ENCODE measurements around the gene VSX1. TPM values are rescaled to one million over a fixed set of nuclear protein-coding genes. Genes with fewer than 3 reads are reported as not detected.

The VSX1 gene
- polyA plus RNA-seq, 1 donor (not counting 4 experiments of a cell fraction or from before 2014, with no cell fraction given): not detected

GRCh38 chr20:25129428-25129827 lies 47.5 kb upstream of the VSX1 start:
- Histone ChIP-seq H3K9me3 (ENCODE audit: control insufficient read depth, low read depth, low read length) (no peaks in the 10 kb centered on the region), H2AFZ (ENCODE audit: control insufficient read depth, low read length) (no peak overlapping the region), H3K9me1 (ENCODE audit: control insufficient read depth, extremely low read depth, insufficient read depth, low read length) (no peaks in the 10 kb centered on the region), H3K9ac (ENCODE audit: control insufficient read depth, extremely low read depth, insufficient read depth, low read length) (no peak overlapping the region), H4K20me1 (ENCODE audit: control insufficient read depth, extremely low read depth, insufficient read depth, low read length) (no peaks in the 10 kb centered on the region), H3K4me1 (ENCODE audit: control insufficient read depth, extremely low read depth, insufficient read depth, low read length) (no peaks in the 10 kb centered on the region), H3K4me3 (ENCODE audit: control insufficient read depth in 2 of 3, extremely low read depth in 1 of 3, insufficient read depth in 2 of 3, low read depth in 1 of 3, low read length in 3 of 3) (no peak overlapping the region), H3K4me2 (ENCODE audit: control insufficient read depth, extremely low read depth, insufficient read depth, low read depth, low read length) (no peak overlapping the region), H3K27ac (ENCODE audit: control insufficient read depth, insufficient read depth, low read length) (no peak overlapping the region), H3K27me3 (ENCODE audit: control insufficient read depth, extremely low read depth, insufficient read depth, low read length) (peaks cover 4% of the 10 kb centered on the region), H3K36me3 (ENCODE audit: control insufficient read depth in 2 of 2, extremely low read depth in 1 of 2, insufficient read depth in 2 of 2, low read length in 2 of 2) (no peaks in the 10 kb centered on the region), H3K79me2 (ENCODE audit: control insufficient read depth, insufficient read depth, low read length) (no peaks in the 10 kb centered on the region)
- dilution Hi-C loops (cut with MboI; ENCODE audit: extremely low pct_ligation_motif_present, low sequenced_read_pairs): no loop called here
- DNase-seq (ENCODE audit: low read depth, low spot score) (no peak), FAIRE-seq (no peak)
- TF ChIP-seq CTCF (optimal IDR thresholded peaks at IDR 0.05 in 1 of 3, IDR thresholded peaks at IDR 0.05 in 1 of 3, conservative IDR thresholded peaks at IDR 0.05 in 1 of 3; ENCODE audit: extremely low read depth in 1 of 3, insufficient read depth in 2 of 3, low read length in 3 of 3): no peak
- TF ChIP-seq EZH2 (IDR thresholded peaks at IDR 0.05; ENCODE audit: low read length): no peak

- Histone ChIP-seq H2AFZ (ENCODE audit: control insufficient read depth, low read length) (no peak overlapping the region), H3K4me1 (ENCODE audit: control insufficient read depth, extremely low read depth, insufficient read depth, low read length) (no peaks in the 10 kb centered on the region), H3K4me3 (ENCODE audit: control insufficient read depth in 2 of 3, extremely low read depth in 1 of 3, insufficient read depth in 2 of 3, low read depth in 1 of 3, low read length in 3 of 3) (no peak overlapping the region), H3K9ac (ENCODE audit: control insufficient read depth, extremely low read depth, insufficient read depth, low read length) (no peak overlapping the region), H3K27me3 (ENCODE audit: control insufficient read depth, extremely low read depth, insufficient read depth, low read length) (peaks cover 4% of the 10 kb centered on the region), H4K20me1 (ENCODE audit: control insufficient read depth, extremely low read depth, insufficient read depth, low read length) (no peaks in the 10 kb centered on the region), H3K79me2 (ENCODE audit: control insufficient read depth, insufficient read depth, low read length) (no peaks in the 10 kb centered on the region), H3K9me3 (ENCODE audit: control insufficient read depth, low read depth, low read length) (no peaks in the 10 kb centered on the region), H3K36me3 (ENCODE audit: control insufficient read depth in 2 of 2, extremely low read depth in 1 of 2, insufficient read depth in 2 of 2, low read length in 2 of 2) (no peaks in the 10 kb centered on the region), H3K27ac (ENCODE audit: control insufficient read depth, insufficient read depth, low read length) (no peak overlapping the region), H3K4me2 (ENCODE audit: control insufficient read depth, extremely low read depth, insufficient read depth, low read depth, low read length) (no peak overlapping the region), H3K9me1 (ENCODE audit: control insufficient read depth, extremely low read depth, insufficient read depth, low read length) (no peaks in the 10 kb centered on the region)
- no peak for TF ChIP-seq CTCF (optimal IDR thresholded peaks at IDR 0.05 in 1 of 3, IDR thresholded peaks at IDR 0.05 in 1 of 3, conservative IDR thresholded peaks at IDR 0.05 in 1 of 3; ENCODE audit: extremely low read depth in 1 of 3, insufficient read depth in 2 of 3, low read length in 3 of 3)
- no peak for TF ChIP-seq EZH2 (IDR thresholded peaks at IDR 0.05; ENCODE audit: low read length)
- FAIRE-seq: no peak
- DNase-seq (ENCODE audit: low read depth, low spot score): no peak
- dilution Hi-C loops (cut with MboI; ENCODE audit: extremely low pct_ligation_motif_present, low sequenced_read_pairs): no loop called here
These were observed 46.7 kb upstream of the VSX1 start for GRCh38 chr20:25128649-25129048.
